BJ (cell line): ENCODE measurements around the gene PLG. TPM values are rescaled to one million over a fixed set of nuclear protein-coding genes. Genes with fewer than 3 reads are reported as not detected.

Experiments
- CTCF ChIA-PET: fragments of 350-600 bp; formaldehyde crosslinking; extraction: SDS; loops from one replicate; lab custom pipeline; 2021; ENCODE audit warnings: antibody characterized with exemption, inconsistent platforms; lab: Yijun Ruan, JAX
- POLR2A ChIA-PET: fragments of 300-600 bp; sonication (Branson Sonifier 250); formaldehyde crosslinking; extraction: SDS; loops from one replicate; lab custom pipeline; 2021; ENCODE audit warnings: antibody characterized with exemption; lab: Charles Lee
- DNase-seq: peaks from one replicate; pipeline ENCODE4 v3.0.0-alpha.2; 2011; ENCODE audit warnings: low read depth
- H3K27me3 ChIP-seq: 2 replicates; pipeline ENCODE4 v1.6.0; 2011; ENCODE audit warnings: low read length; ENCODE audit not compliant: control insufficient read depth, insufficient read depth
- H3K36me3 ChIP-seq: 2 replicates; pipeline ENCODE4 v1.5.1; 2011; ENCODE audit warnings: low read length; ENCODE audit not compliant: control insufficient read depth, insufficient read depth
- H3K4me3 ChIP-seq: 2 replicates; pipeline ENCODE4 v1.5.1; 2011; ENCODE audit warnings: low read depth, mild to moderate bottlenecking, control low read depth, low read length
- polyA plus RNA-seq: library from polyadenylated mRNA; depleted of rRNA; stranded (reverse); fragments of >200 nt; gene quantifications from 2 replicates; pipeline ENCODE4 v1.2.3, GENCODE V29; 2011
- TF ChIP-seq, protein P1 (sequence below): IDR thresholded peaks from 2 replicates; pipeline ENCODE4 v1.5.1; 2011; ENCODE audit warnings: low read depth, mild to moderate bottlenecking, control low read depth, inconsistent platforms, low read length, moderate library complexity; ENCODE audit not compliant: insufficient read depth

PLG gene
- polyA plus RNA-seq, 1 experiment: not detected

DNA sequence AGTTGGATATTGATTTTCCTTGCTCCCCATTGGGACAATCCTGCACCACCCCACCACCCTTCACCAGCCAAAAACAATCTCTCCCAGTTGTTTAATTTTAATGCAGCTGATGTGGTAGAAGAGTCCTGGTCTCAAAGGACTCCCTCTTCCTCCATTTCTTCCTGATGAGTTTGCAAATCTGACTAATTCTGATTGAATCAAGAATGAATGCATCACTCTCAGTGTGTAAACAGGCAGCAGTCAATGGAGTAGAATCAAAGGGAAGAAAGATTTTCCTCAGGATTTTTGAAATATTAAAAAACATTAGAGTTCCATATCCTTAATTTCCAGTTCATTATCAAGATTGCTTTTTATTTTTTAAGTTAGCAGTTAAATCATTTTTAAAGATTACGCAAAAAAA, 54.0 kb downstream of the PLG start:
- DNase-seq: no peak
- no peaks in the 10 kb centered on the region for H3K36me3 ChIP-seq
- ChIA-PET CTCF (no interaction called here), POLR2A (no interaction called here)
- TF ChIP-seq, protein P1, sequence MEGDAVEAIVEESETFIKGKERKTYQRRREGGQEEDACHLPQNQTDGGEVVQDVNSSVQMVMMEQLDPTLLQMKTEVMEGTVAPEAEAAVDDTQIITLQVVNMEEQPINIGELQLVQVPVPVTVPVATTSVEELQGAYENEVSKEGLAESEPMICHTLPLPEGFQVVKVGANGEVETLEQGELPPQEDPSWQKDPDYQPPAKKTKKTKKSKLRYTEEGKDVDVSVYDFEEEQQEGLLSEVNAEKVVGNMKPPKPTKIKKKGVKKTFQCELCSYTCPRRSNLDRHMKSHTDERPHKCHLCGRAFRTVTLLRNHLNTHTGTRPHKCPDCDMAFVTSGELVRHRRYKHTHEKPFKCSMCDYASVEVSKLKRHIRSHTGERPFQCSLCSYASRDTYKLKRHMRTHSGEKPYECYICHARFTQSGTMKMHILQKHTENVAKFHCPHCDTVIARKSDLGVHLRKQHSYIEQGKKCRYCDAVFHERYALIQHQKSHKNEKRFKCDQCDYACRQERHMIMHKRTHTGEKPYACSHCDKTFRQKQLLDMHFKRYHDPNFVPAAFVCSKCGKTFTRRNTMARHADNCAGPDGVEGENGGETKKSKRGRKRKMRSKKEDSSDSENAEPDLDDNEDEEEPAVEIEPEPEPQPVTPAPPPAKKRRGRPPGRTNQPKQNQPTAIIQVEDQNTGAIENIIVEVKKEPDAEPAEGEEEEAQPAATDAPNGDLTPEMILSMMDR: no peak
- no peak overlapping the region for H3K4me3 ChIP-seq
- no peaks in the 10 kb centered on the region for H3K27me3 ChIP-seq

DNA sequence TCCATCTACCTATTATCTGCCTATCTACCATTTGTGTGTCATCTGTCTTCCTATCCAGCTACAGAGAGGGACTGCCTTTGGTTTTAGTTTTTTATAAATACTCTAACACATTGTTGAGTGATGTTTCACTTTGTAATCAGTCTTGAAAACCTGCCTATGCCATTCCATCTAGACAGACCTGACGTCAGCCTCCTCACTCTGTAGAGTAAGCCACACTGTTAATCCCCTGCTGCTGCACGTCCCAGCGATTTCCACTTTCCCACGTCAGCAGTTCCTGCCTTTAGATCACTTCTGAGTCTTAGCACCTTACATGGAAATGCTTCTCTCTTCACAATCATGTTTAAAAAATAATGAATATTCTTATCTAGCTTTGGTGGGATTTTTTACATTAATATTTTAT, 54.8 kb downstream of the PLG start:
- ChIA-PET CTCF (no interaction called here), POLR2A (no interaction called here)
- TF ChIP-seq, protein P1: no peak
- H3K4me3 ChIP-seq: no peak overlapping the region
- no peak for DNase-seq
- no peaks in the 10 kb centered on the region for H3K27me3 ChIP-seq
- no peaks in the 10 kb centered on the region for H3K36me3 ChIP-seq

DNA sequence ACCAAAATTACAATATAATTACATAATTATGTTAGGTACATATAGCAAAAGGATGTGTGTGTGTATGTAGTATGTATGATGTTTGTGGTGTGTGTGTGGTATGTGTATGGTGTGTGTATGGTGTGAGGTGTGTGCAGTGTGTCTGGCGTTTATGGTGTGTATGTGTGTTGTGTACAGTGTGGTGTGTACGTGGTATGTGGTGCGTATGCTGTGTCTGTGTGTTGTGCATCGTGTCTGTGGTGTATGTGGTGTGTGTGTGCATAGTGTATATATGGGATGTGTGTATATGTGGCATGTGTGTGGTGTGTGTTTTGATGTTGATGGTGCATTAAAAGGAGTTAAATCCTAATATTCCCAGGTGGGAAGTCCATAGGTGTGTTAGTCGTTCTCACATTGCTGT, 62.8 kb downstream of the PLG start:
- Histone ChIP-seq H3K4me3 (no peak overlapping the region), H3K27me3 (no peaks in the 10 kb centered on the region), H3K36me3 (no peaks in the 10 kb centered on the region)
- POLR2A ChIA-PET: no interaction called here
- DNase-seq: no peak
- CTCF ChIA-PET: no interaction called here
- TF ChIP-seq, protein P1: no peak

DNA sequence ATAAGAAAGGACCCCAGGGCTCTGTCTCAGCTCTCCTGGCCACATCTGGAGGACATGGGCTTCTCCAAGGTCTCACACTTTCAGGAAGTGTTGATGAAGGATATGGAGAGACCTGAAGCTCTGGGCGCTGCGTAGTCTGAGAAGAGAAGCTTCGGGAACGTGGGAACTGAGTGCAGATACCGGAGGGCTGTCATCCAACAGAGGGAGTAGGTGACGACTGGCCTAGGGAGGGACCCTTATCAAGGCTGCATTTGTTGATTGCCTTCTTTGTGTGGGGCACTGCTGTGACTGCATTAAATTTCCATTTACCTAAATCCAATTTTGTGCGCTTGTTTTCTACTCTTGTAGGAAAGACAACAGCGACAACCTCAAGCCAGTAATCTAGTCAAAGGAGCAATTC, 63.4 kb downstream of the PLG start:
- POLR2A ChIA-PET: no interaction called here
- no peaks in the 10 kb centered on the region for H3K27me3 ChIP-seq
- DNase-seq: no peak
- TF ChIP-seq, protein P1: no peak
- CTCF ChIA-PET: no interaction called here
- no peak overlapping the region for H3K4me3 ChIP-seq
- no peaks in the 10 kb centered on the region for H3K36me3 ChIP-seq

DNA sequence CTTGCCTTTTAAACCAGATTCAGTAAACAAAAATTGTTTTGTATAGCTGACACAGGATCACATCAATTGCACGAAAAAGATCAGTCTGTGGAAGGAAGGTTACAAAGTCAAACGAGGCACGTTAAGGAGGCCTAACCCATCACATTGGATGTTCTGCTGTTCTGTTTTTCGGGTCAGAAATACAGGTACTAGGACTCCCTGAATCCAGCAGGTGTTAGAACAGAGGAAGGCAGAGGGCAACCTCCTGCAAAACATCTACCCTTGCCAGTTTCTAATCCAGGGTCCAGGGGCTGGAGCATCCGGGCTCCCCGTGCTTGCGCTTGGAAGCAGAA, 64.6 kb downstream of the PLG start:
- CTCF ChIA-PET: no interaction called here
- POLR2A ChIA-PET: no interaction called here
- TF ChIP-seq, protein P1: no peak
- Histone ChIP-seq H3K36me3 (no peaks in the 10 kb centered on the region), H3K4me3 (no peak overlapping the region), H3K27me3 (no peaks in the 10 kb centered on the region)
- no peak for DNase-seq
